ENCODE results near the gene IGSF9B. TPM values are rescaled to one million over a fixed set of nuclear protein-coding genes. Genes with fewer than 3 reads are reported as not detected.

Gene IGSF9B
- total RNA-seq, 4 donors from 2014 or later, result 21.7 to 130 (median 58.6) TPM

DNA sequence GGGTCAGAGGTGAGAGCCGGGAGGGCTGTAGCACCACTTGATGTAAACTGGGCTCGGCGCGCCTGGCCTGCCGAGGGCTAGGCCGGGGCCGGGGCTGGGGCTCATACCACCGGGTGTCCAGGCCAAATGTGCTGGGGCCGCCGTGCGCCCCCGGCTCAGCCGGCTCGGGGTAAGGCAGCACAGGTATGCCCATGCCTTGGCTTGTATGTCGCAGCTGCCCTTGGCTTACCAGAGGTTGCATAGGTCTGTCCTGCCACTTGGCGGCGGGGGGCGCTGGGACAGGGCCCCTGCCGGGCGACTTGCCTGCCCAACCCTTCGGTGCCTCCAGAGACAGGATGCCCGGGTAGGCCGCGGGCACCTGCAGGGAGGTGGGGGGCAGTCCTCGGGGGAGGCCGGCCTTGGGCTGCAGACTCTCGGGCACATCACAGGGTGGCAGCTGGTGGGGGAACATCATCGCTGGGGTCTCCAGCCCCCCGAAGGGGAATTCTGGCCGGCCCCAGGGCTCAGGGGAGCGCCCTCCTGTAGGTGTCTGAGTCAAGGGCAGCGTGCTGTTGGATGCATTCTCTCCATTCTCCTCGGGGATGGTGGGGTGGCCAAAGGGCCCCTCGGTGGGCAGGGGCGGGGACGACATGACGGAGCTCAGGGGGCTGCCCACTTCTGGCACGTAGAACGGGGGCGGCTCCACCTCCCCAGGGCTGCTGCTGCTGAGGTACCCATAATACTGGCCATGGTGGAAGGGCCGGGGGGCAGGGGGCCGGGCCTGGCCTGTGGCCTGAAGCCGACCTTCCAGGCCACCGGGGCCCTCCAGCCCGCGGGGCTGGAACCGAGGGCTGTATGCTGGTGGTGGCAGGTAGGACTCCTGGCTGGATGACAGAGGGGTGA, 36.4 kb downstream of the IGSF9B start:
- Histone ChIP-seq H3K27ac (replicated peaks in 1 of 4) (no peak overlapping the region), H3K36me3 (peaks cover 48 to 99% (median 89%) of the 10 kb centered on the region in 4 donors)

DNA sequence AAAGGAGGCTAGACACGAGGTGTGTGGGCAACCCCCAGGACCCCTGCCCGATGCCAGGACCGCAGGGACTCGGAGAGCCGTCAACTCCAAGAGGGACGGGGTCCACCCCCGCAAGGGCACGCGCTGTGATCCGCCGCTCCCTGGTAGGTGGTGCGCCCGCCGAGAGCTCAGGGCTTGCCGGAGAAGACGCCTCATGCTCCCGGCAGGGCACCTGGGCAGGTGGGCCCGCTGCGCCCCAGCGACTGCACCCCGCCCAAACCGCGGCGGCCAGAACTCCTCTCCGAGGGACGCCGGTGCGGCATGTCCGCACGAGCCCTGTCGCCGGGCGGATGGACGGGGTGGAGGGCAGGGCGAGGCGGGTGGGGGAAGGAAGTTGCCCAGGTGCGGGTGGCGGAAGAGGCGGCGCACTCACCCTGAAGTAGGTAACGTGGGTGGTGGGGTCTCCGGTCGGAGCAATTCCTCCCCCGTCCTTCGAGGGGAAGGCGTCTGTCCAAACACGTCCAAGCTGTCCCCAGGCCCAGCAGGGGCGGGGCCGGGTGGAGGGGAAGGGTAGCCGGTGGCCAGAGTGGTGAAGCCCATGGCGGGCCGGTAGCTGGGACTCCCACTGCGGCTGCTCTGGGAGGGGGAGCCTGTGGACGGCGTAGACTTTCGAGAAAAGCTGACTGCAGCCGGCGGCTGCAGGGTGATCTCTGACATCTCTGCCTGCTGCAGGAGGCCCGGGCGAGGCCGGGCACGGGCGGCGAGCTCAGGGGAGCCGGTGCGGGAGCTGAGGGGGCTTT, 37.2 kb downstream of the IGSF9B start:
- no peak for TF ChIP-seq EP300 (IDR thresholded peaks at IDR 0.05)
- peak overlapping the region in 1 of 4 donors; percentile 30 for H3K27ac ChIP-seq (replicated peaks in 1 of 4)
- H3K36me3 ChIP-seq, result peaks cover 40 to 98% (median 85%) of the 10 kb centered on the region in 4 donors
- no peaks in the 10 kb centered on the region for H3K27me3 ChIP-seq
- no peak for DNase-seq (ENCODE audit: extremely low spot score)
- H3K4me1 ChIP-seq, result peaks cover 0 to 12% (median 7%) of the 10 kb centered on the region in 4 donors
- H3K9me3 ChIP-seq, result no peaks in the 10 kb centered on the region
- WGBS, result 71% methylated on average over 13 of the region's 66 CpGs
- intact Hi-C loops (cut with DNase I), result no loop called here
- H3K4me3 ChIP-seq, result no peak overlapping the region

More for the DNA sequence above, 36.4 kb downstream of the IGSF9B start:
- no peak for DNase-seq (ENCODE audit: extremely low spot score)
- 89% methylated on average over 29 of the region's 47 CpGs for WGBS
- Histone ChIP-seq H3K4me1 (peaks cover 0 to 12% (median 7%) of the 10 kb centered on the region in 4 donors), H3K4me3 (no peak overlapping the region), H3K9me3 (no peaks in the 10 kb centered on the region), H3K27me3 (no peaks in the 10 kb centered on the region)
- intact Hi-C loops (cut with DNase I), result no loop called here
- no peak for TF ChIP-seq EP300 (IDR thresholded peaks at IDR 0.05)

DNA sequence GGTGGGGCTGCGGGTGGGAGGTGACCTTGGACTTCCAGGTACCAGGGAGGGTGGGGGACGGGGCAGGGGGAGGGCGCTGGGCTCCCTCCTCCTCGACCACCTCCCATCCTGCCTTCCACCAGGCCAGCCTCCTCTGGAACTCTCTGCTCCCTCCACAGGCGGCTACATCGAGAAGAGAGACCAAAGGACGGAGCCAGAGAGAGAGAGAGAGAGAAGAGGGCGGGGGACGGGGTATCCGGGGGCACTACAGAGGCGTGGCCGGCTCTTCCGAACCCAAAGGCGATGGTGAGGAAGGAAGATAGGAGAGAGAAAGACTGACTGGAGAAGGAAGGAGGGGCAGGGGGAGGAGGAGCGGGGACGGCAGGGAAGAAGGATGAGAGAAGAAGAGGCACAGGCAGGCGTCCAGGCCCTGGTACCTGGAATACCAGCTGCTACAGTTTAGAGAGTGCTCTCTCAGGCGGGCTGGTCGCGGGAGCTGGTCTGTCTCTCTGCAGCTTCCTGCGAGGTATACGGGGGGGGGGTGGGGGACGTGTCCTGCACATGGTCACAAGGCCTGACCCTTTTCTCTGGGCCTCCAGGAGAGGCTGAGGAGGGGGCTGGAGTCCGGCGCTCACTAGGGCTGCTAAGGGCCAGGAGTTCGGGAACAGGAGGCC, 38.0 kb downstream of the IGSF9B start:
- H3K27me3 ChIP-seq, result no peaks in the 10 kb centered on the region
- WGBS, result 52% methylated on average over 25 of the region's 26 CpGs
- TF ChIP-seq POLR2A (IDR thresholded peaks at IDR 0.05; ENCODE audit: low read depth), result no peak
- no peak for TF ChIP-seq EP300 (IDR thresholded peaks at IDR 0.05)
- TF ChIP-seq POLR2AphosphoS5 (IDR thresholded peaks at IDR 0.05), result no peak
- TF ChIP-seq, protein P1, sequence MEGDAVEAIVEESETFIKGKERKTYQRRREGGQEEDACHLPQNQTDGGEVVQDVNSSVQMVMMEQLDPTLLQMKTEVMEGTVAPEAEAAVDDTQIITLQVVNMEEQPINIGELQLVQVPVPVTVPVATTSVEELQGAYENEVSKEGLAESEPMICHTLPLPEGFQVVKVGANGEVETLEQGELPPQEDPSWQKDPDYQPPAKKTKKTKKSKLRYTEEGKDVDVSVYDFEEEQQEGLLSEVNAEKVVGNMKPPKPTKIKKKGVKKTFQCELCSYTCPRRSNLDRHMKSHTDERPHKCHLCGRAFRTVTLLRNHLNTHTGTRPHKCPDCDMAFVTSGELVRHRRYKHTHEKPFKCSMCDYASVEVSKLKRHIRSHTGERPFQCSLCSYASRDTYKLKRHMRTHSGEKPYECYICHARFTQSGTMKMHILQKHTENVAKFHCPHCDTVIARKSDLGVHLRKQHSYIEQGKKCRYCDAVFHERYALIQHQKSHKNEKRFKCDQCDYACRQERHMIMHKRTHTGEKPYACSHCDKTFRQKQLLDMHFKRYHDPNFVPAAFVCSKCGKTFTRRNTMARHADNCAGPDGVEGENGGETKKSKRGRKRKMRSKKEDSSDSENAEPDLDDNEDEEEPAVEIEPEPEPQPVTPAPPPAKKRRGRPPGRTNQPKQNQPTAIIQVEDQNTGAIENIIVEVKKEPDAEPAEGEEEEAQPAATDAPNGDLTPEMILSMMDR (IDR thresholded peaks at IDR 0.05), result no peak
- H3K4me1 ChIP-seq, result peaks cover 0 to 12% (median 7%) of the 10 kb centered on the region in 4 donors
- peaks cover 44 to 99% (median 83%) of the 10 kb centered on the region in 4 donors for H3K36me3 ChIP-seq
- DNase-seq (ENCODE audit: extremely low spot score), result no peak
- no peaks in the 10 kb centered on the region for H3K9me3 ChIP-seq
- peak overlapping the region in 3 of 4 donors; percentile 10 to 30 (median 23) for H3K27ac ChIP-seq (replicated peaks in 1 of 4)
- H3K4me3 ChIP-seq, result no peak overlapping the region
- intact Hi-C loops (cut with DNase I), result no loop called here

DNA sequence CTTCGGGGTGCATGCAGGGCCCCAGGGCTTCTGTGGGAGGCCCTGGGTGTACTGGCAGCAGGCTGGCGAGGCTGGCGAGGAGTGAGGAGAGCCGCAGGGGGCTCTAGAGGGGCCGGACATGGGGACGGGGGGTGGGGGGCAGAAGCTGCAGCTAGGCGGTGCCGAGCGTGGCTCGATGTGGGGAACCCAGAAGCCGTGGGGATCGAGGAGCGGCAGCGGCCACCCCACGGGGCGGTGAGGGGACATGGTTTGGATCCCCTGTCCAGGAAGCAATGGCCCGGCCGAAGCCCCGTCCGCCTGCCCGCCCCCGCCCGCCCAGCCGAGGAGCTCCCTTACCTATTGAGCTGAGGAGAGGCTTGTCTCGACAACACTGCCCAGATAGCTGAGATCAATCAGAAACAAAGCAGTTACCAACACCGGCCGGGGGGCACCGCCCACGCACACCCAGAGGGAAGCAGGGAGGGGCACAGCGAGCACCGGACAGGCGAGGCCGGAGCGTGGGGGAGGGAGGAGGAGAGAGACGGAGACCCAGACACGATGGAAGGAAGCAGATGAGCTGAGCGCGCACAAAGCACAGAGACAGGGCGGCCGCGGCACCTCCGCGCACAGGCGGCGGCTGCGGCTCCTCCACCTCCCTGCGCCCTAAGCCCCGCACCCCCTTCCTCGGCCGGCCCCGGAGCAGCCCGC, 38.7 kb downstream of the IGSF9B start:
- intact Hi-C loops (cut with DNase I), result no loop called here
- Histone ChIP-seq H3K9me3 (no peaks in the 10 kb centered on the region), H3K27ac (replicated peaks in 1 of 4) (peak overlapping the region in 2 of 4 donors; percentile 10 to 23), H3K4me1 (peaks cover 0 to 12% (median 7%) of the 10 kb centered on the region in 4 donors), H3K36me3 (peaks cover 47 to 99% (median 85%) of the 10 kb centered on the region in 4 donors), H3K27me3 (no peaks in the 10 kb centered on the region), H3K4me3 (no peak overlapping the region)
- whole genome bisulfite sequencing, result 61% methylated on average over 26 of the region's 52 CpGs
- no peak for TF ChIP-seq POLR2AphosphoS5 (IDR thresholded peaks at IDR 0.05)
- TF ChIP-seq, protein P1 (IDR thresholded peaks at IDR 0.05), result no peak
- TF ChIP-seq EP300 (IDR thresholded peaks at IDR 0.05), result no peak
- no peak for TF ChIP-seq POLR2A (IDR thresholded peaks at IDR 0.05; ENCODE audit: low read depth)
- DNase-seq (ENCODE audit: extremely low spot score), result no peak

DNA sequence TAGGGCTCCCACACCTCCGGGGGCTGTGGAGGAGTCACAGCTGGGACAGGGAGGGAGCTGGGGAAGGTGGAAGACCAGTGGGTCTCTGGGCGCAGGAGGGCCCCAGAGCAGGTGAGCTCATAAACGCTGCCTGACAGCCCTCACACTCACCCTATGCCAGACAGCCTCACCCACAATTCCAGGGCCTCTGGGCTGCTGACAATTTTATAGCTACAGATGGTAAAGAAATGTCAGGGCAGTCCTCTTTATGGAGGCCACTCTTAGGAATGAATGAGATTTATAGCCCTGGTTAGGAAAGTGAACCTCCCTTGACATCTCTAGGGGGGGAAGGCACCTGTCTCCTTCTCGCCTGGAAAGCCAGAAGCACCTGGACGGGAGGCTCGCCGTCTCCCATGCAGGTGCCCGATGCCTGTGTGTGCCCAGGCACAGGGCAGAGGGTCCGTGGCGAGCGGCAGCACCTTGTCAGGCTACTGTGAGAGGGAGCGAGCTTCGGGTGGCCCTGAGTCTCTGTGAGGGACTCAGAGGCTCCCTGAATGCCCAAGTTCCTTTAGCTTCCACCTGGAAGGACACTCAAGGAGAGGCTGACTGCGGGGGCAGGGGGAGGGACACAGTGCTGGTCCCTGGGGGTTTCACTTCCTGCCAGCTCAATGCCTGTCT, 39.9 kb downstream of the IGSF9B start:
- 91% methylated on average over 9 of the region's 14 CpGs for WGBS

More for the DNA sequence above, 39.9 kb downstream of the IGSF9B start:
- intact Hi-C loops (cut with DNase I), result no loop called here
- H3K4me3 ChIP-seq, result no peak overlapping the region
- H3K27ac ChIP-seq (replicated peaks in 1 of 4), result peak overlapping the region in 1 of 4 donors; percentile 3
- H3K9me3 ChIP-seq, result no peaks in the 10 kb centered on the region
- no peaks in the 10 kb centered on the region for H3K27me3 ChIP-seq
- H3K4me1 ChIP-seq, result peaks cover 0 to 12% (median 7%) of the 10 kb centered on the region in 4 donors
- peaks cover 44 to 99% (median 85%) of the 10 kb centered on the region in 4 donors for H3K36me3 ChIP-seq
- TF ChIP-seq, protein P1 (IDR thresholded peaks at IDR 0.05), result no peak
- DNase-seq (ENCODE audit: extremely low spot score), result no peak
